ENCODE data around the gene RAB31. TPM values are rescaled to one million over a fixed set of nuclear protein-coding genes. Genes with fewer than 3 reads are reported as not detected.
A peak's percentile ranks its signal among the peaks of the same experiment; 100 is the strongest.

The RAB31 gene
- total RNA-seq, 3 donors from 2014 or later: 12.8 to 58.5 (median 27.4) TPM

DNA sequence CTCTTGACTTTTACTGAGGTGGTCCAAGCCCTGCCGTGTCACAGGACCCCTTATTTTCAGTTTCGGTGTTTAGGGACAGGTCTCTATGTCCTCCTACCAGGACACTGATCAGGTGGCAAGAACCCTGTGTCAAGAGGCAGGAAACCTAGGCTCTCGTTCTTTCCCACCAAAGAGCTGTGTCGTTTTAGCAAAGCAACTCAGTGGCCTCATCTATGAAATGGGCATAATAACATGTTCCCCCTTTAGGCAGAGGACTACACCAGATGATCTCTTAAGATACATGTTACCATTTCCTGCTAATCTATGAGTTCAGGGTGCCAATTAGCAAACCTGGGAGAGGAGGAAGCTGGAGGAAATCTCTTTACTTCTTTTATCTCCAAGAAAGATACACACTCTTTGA, 1.9 kb downstream of the RAB31 start:
- H3K4me3 ChIP-seq: no peak overlapping the region
- ATAC-seq: no peak

DNA sequence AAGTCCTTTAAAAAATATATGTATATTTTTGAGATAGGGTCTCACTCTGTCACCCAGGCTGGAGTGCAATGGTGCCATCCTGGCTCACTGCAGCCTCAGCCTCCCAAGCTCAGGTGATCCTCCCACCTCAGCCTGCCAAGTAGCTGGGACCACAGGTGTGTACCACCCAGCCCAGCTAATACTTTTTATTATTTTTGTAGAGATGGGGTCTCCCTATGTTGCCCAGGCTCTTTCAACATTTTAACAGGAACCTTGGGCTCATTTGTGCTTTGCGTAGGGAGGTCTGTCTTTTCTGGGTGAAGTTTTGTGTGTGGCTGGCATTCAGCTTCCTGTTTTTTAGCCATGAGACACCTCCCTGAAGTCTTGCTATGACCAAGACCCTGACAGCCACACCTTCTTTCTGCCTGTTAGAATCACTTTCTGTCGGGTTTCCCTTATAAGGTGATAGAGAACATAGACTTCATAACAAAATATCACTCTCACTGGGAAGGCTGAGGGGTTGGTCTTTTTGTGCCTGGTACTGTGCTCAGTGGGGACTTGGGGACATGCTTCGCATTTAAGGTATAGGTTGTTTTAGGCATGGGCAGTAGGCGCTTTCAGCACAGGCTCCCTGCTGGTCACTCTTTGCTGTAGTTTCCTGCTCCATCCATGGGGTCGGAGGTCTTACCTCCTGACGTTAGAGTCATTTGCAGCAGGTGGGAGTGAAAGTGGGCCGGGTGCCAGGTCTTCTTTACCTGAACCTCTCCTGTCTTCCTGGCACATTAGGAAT, 3.4 kb downstream of the RAB31 start:
- ATAC-seq: peak; percentile 8
- no peak overlapping the region for H3K4me3 ChIP-seq
- H3K9me3 ChIP-seq: no peaks in the 10 kb centered on the region
- DNase-seq: no peak
- H3K36me3 ChIP-seq (ENCODE audit: low read depth): no peaks in the 10 kb centered on the region
- H3K4me1 ChIP-seq (ENCODE audit: low read depth): peaks cover 8% of the 10 kb centered on the region
- intact Hi-C loops (cut with DNase I, micrococcal nuclease): no loop called here
- TF ChIP-seq, protein P1, sequence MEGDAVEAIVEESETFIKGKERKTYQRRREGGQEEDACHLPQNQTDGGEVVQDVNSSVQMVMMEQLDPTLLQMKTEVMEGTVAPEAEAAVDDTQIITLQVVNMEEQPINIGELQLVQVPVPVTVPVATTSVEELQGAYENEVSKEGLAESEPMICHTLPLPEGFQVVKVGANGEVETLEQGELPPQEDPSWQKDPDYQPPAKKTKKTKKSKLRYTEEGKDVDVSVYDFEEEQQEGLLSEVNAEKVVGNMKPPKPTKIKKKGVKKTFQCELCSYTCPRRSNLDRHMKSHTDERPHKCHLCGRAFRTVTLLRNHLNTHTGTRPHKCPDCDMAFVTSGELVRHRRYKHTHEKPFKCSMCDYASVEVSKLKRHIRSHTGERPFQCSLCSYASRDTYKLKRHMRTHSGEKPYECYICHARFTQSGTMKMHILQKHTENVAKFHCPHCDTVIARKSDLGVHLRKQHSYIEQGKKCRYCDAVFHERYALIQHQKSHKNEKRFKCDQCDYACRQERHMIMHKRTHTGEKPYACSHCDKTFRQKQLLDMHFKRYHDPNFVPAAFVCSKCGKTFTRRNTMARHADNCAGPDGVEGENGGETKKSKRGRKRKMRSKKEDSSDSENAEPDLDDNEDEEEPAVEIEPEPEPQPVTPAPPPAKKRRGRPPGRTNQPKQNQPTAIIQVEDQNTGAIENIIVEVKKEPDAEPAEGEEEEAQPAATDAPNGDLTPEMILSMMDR (IDR thresholded peaks at IDR 0.05): no peak

More for the DNA sequence above, 1.9 kb downstream of the RAB31 start:
- Histone ChIP-seq H3K9me3 (no peaks in the 10 kb centered on the region), H3K4me1 (ENCODE audit: low read depth) (peaks cover 13% of the 10 kb centered on the region), H3K36me3 (ENCODE audit: low read depth) (no peaks in the 10 kb centered on the region)
- no peak for DNase-seq
- intact Hi-C loops (cut with DNase I, micrococcal nuclease): no loop called here
- TF ChIP-seq, protein P1 (IDR thresholded peaks at IDR 0.05): no peak

DNA sequence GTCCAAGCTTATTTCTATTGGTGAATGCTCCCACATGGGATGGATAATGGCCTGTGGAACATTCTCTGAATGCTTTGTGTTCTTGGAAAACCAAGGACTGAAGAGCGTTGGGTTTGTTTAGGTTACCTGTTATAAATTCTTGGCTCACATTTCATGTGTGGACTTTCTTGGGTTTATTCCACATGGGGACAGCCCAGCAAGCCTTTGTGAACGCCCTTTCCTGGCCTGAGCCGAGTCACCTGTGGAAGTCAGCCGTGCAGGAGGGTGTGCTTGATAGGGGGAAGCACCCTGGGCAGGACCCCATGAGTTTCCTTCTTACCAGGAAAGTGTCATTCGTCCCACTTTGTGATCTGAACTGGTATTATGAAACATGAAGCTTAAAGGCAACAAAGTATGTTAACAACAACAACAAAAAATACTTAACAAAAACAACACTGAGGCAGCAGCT, 4.1 kb downstream of the RAB31 start:
- no peak for ATAC-seq
- H3K9me3 ChIP-seq: no peaks in the 10 kb centered on the region
- DNase-seq: no peak
- peaks cover 8% of the 10 kb centered on the region for H3K4me1 ChIP-seq (ENCODE audit: low read depth)
- no peaks in the 10 kb centered on the region for H3K36me3 ChIP-seq (ENCODE audit: low read depth)
- no peak overlapping the region for H3K4me3 ChIP-seq
- intact Hi-C loops (cut with DNase I, micrococcal nuclease): no loop called here
- TF ChIP-seq, protein P1 (IDR thresholded peaks at IDR 0.05): no peak

DNA sequence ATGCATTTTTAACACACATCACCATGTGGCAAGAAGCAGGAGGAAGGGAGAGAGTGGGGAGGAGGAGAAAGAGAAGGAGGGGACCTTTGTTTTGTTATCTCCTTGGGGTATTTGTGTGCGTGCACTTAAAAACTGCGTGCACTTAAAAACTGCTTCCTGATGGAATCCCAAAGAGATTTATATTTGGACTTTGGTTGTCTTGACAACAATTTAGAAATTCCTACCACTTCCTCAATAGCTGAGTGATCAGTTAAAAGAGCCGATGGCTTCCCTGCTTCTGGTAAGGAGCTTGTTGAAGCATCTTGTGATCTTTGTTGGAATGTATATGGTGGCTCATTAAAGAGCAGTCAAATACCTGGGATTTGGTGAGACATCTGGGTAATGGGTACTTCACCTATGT, 4.5 kb downstream of the RAB31 start:
- no peaks in the 10 kb centered on the region for H3K36me3 ChIP-seq (ENCODE audit: low read depth)
- DNase-seq: no peak
- no peaks in the 10 kb centered on the region for H3K9me3 ChIP-seq
- H3K4me3 ChIP-seq: no peak overlapping the region
- H3K4me1 ChIP-seq (ENCODE audit: low read depth): peaks cover 8% of the 10 kb centered on the region
- intact Hi-C loops (cut with DNase I, micrococcal nuclease): no loop called here
- TF ChIP-seq, protein P1 (IDR thresholded peaks at IDR 0.05): no peak
- no peak for ATAC-seq

DNA sequence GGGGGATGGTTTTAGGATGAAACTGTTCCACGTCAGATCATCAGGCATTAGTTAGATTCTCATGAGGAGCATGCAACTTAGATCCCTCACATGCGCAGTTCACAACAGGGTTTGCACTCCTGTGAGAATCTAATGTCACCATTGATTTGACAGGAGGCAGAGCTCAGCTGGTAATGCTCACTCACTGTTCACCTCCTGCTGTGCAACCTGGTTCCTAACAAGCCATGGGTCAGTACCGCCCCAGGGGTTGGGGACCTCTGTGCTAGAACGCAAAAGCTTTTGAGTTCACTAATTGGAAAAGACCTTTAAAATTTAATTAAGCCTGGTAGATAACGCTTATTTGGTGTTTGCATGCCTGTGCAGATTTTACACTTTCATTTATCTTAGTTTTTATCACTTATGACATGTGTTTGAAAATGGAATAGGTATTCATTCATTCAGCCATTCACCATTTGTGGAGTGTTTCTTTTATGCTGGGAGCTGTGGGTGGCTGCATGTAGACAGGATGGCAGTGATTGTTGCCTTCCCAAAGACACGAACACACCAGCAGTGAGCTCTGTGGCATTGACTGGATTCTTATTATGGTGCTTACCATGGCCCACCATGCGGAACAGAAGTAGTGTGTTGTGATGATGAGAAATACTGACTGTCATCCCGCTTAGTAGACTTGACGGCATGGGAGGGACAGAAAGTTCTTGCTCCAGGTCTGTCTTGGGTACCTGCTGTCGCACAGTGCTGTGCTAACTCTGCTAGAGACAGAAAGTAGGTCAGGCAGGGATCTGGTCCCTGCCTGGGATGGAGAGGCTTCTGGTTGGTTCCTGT, 6.4 kb downstream of the RAB31 start:
- Histone ChIP-seq H3K4me1 (ENCODE audit: low read depth) (no peaks in the 10 kb centered on the region), H3K9me3 (no peaks in the 10 kb centered on the region), H3K36me3 (ENCODE audit: low read depth) (no peaks in the 10 kb centered on the region), H3K4me3 (no peak overlapping the region)
- TF ChIP-seq, protein P1 (IDR thresholded peaks at IDR 0.05): no peak
- intact Hi-C loops (cut with DNase I, micrococcal nuclease): no loop called here
- no peak for DNase-seq
- no peak for ATAC-seq

All from mucosa of descending colon (tissue), 3 donors.